Measurements from ENCODE around the gene DEPDC4. TPM values are rescaled to one million over a fixed set of nuclear protein-coding genes. Genes with fewer than 3 reads are reported as not detected.
"Not testable (repeated sequence)": the region's sequence is repeated elsewhere in the genome, so short reads cannot be mapped to it uniquely, and the experiment has no call there.

DEPDC4 gene
- total RNA-seq, 1 donor from 2014 or later, result not detected

DNA sequence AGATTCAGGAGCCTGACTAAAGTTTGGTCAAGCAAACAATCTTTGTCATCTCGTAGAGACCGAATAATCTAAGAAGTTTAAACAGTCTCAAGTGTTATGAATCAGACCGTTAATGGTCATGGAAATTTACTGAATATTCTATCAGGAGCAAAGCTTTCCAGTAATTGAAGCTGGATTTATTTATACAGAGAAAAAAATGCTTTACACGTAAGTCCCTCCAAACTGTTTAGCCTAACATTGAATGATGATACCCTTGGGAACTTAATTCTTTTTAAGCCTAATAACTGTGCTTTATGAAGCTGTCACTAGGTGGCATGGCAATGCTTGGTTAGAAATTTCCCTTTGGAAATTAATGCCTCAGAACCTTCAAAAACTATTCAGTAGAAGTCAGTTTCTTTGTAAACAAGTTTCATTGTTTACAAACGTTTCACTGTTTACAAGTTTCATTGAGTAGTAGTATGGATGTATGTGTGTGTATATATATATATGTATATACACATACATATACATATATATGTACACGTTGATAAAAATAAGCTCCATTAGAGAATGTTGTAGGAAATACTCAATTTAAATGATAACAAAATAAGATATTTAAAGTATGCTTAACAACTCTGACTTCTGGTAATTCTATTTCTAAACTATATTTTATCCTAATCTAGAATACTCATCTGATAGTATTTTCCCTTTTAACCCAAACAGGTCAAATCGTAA, 32.1 kb downstream of the DEPDC4 start:
- Histone ChIP-seq H3K4me1 (peaks cover 11% of the 10 kb centered on the region), H3K9me3 (no peaks in the 10 kb centered on the region), H3K36me3 (no peaks in the 10 kb centered on the region), H3K27me3 (no peaks in the 10 kb centered on the region), H3K27ac (peak overlapping the region; percentile 51), H3K4me3 (no peak overlapping the region)
- TF ChIP-seq POLR2AphosphoS5 (IDR thresholded peaks at IDR 0.05; ENCODE audit: insufficient read depth in 1 of 2, low read depth in 1 of 2) (no peak), POLR2A (IDR thresholded peaks at IDR 0.05) (no peak)
- TF ChIP-seq, protein P1, sequence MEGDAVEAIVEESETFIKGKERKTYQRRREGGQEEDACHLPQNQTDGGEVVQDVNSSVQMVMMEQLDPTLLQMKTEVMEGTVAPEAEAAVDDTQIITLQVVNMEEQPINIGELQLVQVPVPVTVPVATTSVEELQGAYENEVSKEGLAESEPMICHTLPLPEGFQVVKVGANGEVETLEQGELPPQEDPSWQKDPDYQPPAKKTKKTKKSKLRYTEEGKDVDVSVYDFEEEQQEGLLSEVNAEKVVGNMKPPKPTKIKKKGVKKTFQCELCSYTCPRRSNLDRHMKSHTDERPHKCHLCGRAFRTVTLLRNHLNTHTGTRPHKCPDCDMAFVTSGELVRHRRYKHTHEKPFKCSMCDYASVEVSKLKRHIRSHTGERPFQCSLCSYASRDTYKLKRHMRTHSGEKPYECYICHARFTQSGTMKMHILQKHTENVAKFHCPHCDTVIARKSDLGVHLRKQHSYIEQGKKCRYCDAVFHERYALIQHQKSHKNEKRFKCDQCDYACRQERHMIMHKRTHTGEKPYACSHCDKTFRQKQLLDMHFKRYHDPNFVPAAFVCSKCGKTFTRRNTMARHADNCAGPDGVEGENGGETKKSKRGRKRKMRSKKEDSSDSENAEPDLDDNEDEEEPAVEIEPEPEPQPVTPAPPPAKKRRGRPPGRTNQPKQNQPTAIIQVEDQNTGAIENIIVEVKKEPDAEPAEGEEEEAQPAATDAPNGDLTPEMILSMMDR (IDR thresholded peaks at IDR 0.05), result peak; percentile 31 to 53 (median 31)
- intact Hi-C loops (cut with DNase I), result no loop called here
- no peak for DNase-seq (ENCODE audit: extremely low spot score in 2 of 2)

DNA sequence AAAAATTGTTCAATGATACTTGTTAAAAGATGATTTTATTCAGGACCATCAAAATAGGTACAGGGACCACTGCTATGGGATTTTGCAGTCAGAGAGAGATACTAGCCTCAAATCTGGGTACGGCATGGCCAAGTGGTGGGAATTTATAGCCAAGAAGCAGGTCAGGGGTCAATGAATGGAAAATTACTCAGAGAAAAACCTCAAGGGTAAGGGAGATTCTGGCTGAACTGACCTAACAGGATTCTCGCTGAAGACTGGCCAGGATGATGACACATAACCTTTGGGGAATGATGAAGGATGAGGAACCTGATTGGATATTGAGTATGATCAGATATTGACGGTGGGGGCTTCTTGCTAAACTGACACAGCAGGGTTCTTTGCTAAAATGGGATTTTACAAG, 32.7 kb downstream of the DEPDC4 start:
- Histone ChIP-seq H3K4me3 (no peak overlapping the region), H3K9me3 (no peaks in the 10 kb centered on the region), H3K27ac (peak overlapping the region; percentile 51), H3K36me3 (no peaks in the 10 kb centered on the region), H3K4me1 (peaks cover 15% of the 10 kb centered on the region), H3K27me3 (no peaks in the 10 kb centered on the region)
- DNase-seq (ENCODE audit: extremely low spot score in 2 of 2), result no peak
- no peak for TF ChIP-seq POLR2A (IDR thresholded peaks at IDR 0.05)
- no peak for TF ChIP-seq POLR2AphosphoS5 (IDR thresholded peaks at IDR 0.05; ENCODE audit: insufficient read depth in 1 of 2, low read depth in 1 of 2)
- TF ChIP-seq, protein P1 (IDR thresholded peaks at IDR 0.05), result no peak
- intact Hi-C loops (cut with DNase I), result no loop called here

DNA sequence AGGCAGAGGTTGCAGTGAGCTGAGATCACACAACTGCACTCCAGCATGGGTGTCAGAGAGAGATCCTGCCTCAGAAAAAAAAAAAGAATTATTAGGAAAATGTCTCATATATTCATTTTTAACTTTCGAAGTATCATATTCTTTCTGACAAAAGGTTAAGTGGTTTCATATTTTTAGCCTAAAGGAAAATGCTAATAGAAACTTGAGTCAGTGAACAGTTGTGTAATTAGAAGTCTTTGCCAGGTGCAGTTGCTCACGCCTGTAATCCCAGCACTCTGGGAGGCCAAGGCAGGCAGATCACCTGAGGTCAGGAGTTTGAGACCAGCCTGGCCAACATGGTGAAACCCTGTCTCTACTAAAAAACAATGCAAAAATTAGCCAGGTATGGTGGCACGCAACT, 35.0 kb downstream of the DEPDC4 start:
- peaks cover 15% of the 10 kb centered on the region for H3K4me1 ChIP-seq
- DNase-seq (ENCODE audit: extremely low spot score in 2 of 2); H3K9me3 ChIP-seq; H3K4me3 ChIP-seq; H3K36me3 ChIP-seq; H3K27ac ChIP-seq; intact Hi-C loops (cut with DNase I); H3K27me3 ChIP-seq: not testable (repeated sequence)

DNA sequence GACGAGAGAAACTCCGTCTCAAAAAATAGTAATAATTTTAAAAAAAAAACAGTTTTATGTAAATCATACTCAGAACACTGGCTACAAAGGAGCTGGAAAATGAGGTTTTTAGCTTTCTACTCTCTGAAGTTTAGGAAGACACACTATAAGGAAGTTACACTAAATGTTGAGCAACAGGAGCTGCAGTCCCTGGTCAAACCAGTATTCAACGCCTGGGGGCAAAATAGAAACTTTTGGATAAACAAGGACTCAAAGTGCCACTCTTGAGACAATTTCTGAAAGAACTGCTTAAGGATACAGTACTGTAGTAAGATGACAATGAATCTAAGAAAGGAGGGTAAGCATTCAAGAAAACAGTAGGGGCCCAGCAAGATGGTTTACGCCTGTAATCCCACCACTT, 37.0 kb downstream of the DEPDC4 start:
- Histone ChIP-seq H3K27me3 (no peaks in the 10 kb centered on the region), H3K4me1 (peaks cover 15% of the 10 kb centered on the region), H3K36me3 (peaks cover 0 to 9% of the 10 kb centered on the region in 2 donors), H3K9me3 (no peaks in the 10 kb centered on the region), H3K4me3 (no peak overlapping the region), H3K27ac (no peak overlapping the region)
- no peak for DNase-seq (ENCODE audit: extremely low spot score in 2 of 2)
- intact Hi-C loops (cut with DNase I), result no loop called here
- peak in 1 of 2 donors; percentile 21 for TF ChIP-seq POLR2AphosphoS5 (IDR thresholded peaks at IDR 0.05; ENCODE audit: insufficient read depth in 1 of 2, low read depth in 1 of 2)
- TF ChIP-seq, protein P1 (IDR thresholded peaks at IDR 0.05), result no peak

DNA sequence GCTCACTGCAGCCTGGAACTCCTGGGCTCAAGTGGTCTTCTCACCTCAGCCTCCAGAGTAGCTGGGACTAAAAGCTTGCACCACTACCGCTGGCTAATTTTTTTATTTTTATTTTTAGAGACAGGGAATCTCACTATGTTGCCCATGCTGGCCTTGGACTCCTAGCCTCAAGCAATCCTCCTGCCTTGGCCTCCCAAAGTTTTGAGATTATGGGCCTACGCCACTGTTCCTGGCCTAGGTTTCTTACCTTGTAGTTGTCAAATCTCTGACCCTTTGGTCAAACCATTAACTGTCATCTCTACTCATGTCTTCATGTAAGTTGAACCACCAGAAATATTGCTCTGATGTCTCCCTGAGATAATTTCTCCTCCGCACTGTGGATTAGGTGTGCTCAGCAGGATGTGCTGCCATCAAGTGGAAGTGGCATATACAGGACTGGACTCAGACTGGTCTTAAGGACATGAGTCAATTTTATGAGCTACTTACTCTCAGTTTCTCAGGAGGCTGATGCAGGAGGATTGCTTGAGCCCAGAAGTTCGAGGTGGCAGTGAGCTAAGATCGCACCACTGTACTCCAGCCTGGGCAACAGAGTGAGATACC, 37.7 kb downstream of the DEPDC4 start:
- intact Hi-C loops (cut with DNase I), result no loop called here
- Histone ChIP-seq H3K36me3 (peaks cover 0 to 14% of the 10 kb centered on the region in 2 donors), H3K27ac (no peak overlapping the region), H3K27me3 (no peaks in the 10 kb centered on the region), H3K9me3 (no peaks in the 10 kb centered on the region), H3K4me3 (no peak overlapping the region), H3K4me1 (peaks cover 9% of the 10 kb centered on the region)
- no peak for DNase-seq (ENCODE audit: extremely low spot score in 2 of 2)
- TF ChIP-seq POLR2A (IDR thresholded peaks at IDR 0.05) (no peak), POLR2AphosphoS5 (IDR thresholded peaks at IDR 0.05; ENCODE audit: insufficient read depth in 1 of 2, low read depth in 1 of 2) (no peak)
- TF ChIP-seq, protein P1 (IDR thresholded peaks at IDR 0.05), result no peak
